Liver (tissue), 3 donors: ENCODE results near the gene TANC1.

ENCODE experiments used
- HNF4A ChIP-seq, 2 donors: conservative IDR thresholded peaks; 2 replicates each; pipeline ENCODE4 v1.6.1; 2016; ENCODE audit warnings: antibody characterized with exemption in 2 of 2, mild to moderate bottlenecking in 2 of 2
- RAD21 ChIP-seq, 2 donors: IDR thresholded peaks; 2 replicates each; pipeline ENCODE4 v1.6.1; 2016; ENCODE audit warnings: antibody characterized with exemption in 2 of 2, mild to moderate bottlenecking in 2 of 2
- TF ChIP-seq, protein P1 (sequence below): fragments of 150-350 bp; IDR thresholded peaks from 2 replicates; pipeline ENCODE4 v1.5.1; 2017; ENCODE audit warnings: improper control_type of control experiment, low read depth, low read length; ENCODE audit not compliant: missing input control
- donor health status: healthy.
- donor health status: healthy.

DNA sequence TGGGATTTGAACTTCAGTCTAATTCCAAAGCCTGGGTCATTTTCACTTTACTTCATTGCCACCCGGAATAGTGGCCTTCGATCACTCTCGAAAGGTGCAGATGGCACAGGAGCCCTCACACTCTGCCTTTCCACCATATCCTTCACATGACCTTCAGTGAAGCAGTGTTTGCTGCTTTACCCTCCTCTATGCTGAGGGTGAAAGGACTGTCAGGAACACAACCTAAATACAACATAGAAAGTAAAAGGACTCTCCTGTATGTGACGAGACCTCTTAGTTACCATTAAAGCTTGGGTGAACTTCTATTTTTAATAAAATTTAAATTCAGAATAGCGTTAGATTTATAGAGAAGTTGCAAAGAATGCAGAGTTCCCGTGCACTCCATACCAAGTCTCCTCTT lies 148.5 kb downstream of the TANC1 start:
- TF ChIP-seq, protein P1, sequence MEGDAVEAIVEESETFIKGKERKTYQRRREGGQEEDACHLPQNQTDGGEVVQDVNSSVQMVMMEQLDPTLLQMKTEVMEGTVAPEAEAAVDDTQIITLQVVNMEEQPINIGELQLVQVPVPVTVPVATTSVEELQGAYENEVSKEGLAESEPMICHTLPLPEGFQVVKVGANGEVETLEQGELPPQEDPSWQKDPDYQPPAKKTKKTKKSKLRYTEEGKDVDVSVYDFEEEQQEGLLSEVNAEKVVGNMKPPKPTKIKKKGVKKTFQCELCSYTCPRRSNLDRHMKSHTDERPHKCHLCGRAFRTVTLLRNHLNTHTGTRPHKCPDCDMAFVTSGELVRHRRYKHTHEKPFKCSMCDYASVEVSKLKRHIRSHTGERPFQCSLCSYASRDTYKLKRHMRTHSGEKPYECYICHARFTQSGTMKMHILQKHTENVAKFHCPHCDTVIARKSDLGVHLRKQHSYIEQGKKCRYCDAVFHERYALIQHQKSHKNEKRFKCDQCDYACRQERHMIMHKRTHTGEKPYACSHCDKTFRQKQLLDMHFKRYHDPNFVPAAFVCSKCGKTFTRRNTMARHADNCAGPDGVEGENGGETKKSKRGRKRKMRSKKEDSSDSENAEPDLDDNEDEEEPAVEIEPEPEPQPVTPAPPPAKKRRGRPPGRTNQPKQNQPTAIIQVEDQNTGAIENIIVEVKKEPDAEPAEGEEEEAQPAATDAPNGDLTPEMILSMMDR: no peak
- TF ChIP-seq HNF4A (conservative IDR thresholded peaks at IDR 0.05): no peak
- TF ChIP-seq RAD21 (IDR thresholded peaks at IDR 0.05): no peak
